ENCODE data around the gene MED13.
A peak's percentile ranks its signal among the peaks of the same experiment; 100 is the strongest.

MED13 gene

DNA sequence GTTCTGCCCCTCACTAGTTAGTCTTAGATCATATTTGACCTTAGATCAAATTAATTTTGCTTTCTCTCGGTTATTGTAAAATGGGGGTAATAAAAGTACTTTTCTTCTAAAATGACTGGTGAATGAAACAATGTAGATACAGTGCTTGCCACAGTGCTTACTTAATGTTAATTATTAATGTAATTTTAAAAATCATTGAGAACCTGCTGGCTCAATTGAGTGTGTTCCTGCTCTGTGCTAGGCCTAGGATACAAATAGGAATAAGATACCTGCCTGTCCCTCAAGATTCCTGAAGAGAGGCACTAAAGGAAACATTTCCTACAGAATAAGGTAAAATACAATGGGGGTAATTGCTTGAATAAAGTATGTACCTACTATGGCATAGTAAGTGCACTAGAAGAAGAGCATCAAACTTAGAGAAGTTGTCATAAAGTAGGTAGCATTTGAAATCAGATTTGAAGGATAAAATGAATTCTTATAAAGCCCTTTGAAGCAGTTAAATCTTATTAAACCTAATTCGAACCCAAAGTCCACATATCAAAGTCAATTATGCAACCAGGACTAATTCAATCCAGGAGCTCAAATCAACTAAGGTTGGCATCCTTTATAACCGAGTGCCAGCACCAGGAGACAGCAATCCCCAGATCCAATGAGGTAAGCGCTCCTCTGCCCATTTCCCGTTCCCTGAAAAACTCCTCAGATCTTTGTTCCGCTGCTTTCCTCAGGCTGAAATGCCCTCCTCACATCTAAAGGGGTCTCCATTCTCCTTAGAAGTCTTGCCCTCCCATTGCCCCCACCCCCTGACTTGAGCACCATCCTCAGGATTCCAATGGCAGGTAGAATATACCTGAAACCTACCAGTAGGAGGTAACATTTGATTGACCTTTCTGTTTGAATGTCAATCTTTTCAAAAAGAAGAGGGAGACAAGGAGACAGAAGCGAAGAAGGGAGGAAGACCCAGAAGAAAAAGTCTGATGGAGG is 2.4 kb upstream of the MED13 start:
- DNase-seq (ENCODE audit: insufficient read length, low spot score) (no peak), FAIRE-seq (no peak)
- TF ChIP-seq, protein P1, sequence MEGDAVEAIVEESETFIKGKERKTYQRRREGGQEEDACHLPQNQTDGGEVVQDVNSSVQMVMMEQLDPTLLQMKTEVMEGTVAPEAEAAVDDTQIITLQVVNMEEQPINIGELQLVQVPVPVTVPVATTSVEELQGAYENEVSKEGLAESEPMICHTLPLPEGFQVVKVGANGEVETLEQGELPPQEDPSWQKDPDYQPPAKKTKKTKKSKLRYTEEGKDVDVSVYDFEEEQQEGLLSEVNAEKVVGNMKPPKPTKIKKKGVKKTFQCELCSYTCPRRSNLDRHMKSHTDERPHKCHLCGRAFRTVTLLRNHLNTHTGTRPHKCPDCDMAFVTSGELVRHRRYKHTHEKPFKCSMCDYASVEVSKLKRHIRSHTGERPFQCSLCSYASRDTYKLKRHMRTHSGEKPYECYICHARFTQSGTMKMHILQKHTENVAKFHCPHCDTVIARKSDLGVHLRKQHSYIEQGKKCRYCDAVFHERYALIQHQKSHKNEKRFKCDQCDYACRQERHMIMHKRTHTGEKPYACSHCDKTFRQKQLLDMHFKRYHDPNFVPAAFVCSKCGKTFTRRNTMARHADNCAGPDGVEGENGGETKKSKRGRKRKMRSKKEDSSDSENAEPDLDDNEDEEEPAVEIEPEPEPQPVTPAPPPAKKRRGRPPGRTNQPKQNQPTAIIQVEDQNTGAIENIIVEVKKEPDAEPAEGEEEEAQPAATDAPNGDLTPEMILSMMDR (IDR thresholded peaks at IDR 0.05; ENCODE audit: insufficient read depth, missing control alignments), result no peak

DNA sequence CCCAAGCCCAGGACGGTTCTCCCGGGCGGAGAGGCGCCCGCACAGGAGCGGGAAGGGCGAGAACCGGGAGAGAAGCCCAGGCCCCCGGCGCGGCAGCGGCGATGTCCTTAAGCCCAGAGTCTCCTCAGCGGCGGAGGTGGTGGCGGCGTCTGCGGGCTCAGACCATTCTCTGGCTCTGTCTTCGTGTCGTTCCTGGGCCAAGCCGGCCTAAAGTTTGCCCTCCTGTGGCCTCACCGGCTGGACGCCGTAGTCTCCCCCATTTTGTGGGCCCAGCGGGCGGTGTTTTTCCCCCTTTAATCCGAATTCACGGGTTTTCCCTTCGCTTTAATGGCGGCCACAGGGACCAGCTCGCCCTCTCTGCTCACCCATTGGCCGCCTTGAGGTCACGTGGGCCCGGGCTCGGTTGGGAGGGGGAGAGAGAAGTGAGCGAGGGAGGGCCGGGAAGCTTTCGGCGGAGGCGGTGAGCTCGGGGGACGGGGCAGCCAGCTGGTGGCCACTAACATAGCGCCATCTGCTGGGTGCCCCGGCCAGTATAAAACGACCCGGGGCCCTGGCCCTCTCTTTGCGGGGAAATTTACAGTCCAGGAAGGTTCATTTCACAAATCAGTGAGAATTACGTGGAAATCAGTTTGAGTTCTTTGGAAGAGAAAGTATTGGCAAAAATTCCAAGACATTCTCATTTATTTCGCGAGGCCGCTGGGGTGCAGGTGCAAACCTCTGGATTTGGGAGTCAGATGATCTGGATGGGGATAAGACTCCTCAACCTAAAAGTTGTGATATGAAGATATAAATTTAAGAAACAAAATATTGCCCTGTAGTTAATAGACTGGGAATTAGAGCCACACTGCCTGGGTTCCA is 762 bp upstream of the MED13 start:
- TF ChIP-seq, protein P1 (IDR thresholded peaks at IDR 0.05; ENCODE audit: insufficient read depth, missing control alignments), result peak; percentile 84
- FAIRE-seq, result no peak
- DNase-seq (ENCODE audit: insufficient read length, low spot score), result peak; percentile 89

DNA sequence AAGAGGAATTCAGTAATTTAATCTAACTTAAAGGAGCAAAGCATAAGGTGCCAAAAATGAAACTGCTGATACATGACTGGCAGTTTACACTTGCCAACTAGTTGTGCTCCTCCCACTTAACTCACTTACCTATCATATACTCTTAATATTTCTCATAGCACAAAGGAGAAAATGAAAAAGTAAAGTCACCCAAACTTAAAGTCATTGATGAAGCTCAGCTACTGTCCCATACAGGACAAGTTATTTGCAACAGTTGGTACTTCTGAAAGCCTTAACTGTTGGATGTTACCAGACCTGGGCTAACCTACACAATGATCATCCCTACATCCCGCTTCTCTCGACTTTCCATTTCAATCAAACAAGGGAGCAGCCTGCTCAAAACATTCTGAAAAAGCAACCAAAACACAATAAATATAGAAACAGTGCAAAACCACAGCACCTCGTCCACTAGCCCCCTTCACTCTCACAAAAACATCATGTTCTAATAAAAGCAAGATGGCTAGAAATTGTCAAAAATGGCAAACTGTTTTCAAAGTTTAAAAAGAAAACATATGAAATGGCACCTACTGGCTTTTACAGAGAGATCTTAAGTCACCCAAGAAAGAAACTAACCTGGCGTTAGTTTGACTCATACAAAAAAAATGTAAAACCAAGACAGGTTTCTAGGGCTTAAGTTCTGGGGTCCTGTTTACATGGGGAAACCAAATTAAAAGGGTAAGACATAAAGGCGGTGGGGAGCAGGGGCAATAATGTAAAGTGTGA is 868 bp downstream of the MED13 start:
- FAIRE-seq, result no peak
- DNase-seq (ENCODE audit: insufficient read length, low spot score), result no peak
- TF ChIP-seq, protein P1 (IDR thresholded peaks at IDR 0.05; ENCODE audit: insufficient read depth, missing control alignments), result no peak

DNA sequence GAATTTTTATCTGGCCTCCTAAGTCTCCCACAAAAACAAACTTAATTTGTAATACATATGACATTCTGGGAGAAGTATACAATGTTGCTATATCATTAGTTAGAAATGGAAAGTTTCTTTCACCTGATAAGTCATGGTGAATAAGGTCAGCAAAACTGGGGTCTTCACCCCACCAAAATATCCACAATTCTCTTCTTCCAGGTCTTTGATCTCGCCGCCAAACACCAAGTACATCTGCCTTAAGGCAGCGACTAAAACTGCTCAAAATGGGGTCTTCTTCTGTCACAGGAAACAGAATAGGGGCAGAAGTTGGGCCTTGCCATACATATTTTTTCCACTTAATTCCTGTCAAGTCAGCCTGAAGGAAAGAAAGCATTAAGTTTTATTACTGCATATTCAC is 2.1 kb downstream of the MED13 start:
- DNase-seq (ENCODE audit: insufficient read length, low spot score), result no peak
- TF ChIP-seq, protein P1 (IDR thresholded peaks at IDR 0.05; ENCODE audit: insufficient read depth, missing control alignments), result no peak
- FAIRE-seq, result no peak

DNA sequence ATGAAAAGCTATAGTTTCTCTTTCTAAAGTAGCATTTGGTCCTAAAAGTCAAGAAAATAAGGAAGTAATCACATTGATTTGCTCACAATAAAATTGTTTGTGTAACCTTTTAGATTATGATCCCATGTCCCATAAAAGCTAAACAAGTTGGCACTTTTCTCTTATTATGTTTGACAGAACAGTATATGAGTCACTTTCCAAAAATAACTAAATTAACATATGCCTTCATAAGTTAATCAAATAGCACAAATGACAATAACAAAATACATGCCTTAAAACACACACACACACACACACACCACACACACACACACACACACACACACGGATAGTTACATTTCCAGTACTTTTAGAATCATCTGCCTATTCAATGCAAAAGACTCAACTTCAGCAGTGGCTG is 2.8 kb downstream of the MED13 start:
- no peak for DNase-seq (ENCODE audit: insufficient read length, low spot score)
- peak; percentile 11 for FAIRE-seq
- TF ChIP-seq, protein P1 (IDR thresholded peaks at IDR 0.05; ENCODE audit: insufficient read depth, missing control alignments), result no peak

DNA sequence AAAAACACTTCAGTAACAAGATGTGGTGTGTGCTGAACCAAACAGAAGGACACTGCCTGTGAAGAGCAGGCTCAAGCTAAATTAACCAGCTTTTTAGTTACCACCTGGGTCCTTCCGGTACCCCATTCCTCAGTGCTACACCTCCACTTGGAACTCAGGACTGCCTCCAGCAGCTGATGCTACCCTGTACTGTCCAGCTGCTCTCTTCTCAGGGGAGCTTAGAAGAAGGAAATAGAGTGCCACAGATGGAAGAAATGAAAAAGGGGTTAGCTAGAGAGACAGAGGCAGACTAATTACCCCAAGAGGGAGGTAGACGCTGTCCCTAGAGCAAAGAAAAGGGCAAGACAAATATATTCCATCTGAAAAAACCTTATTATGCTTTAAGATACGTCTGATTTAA is 5.7 kb downstream of the MED13 start:
- DNase-seq (ENCODE audit: insufficient read length, low spot score), result no peak
- no peak for FAIRE-seq
- TF ChIP-seq, protein P1 (IDR thresholded peaks at IDR 0.05; ENCODE audit: insufficient read depth, missing control alignments), result no peak
